Dermis microvascular lymphatic vessel endothelial cell (primary cell): ENCODE data around the gene KCTD16. TPM values are rescaled to one million over a fixed set of nuclear protein-coding genes. Genes with fewer than 3 reads are reported as not detected.

Experiments used
- DNase-seq, 2 donors: peaks; one replicate each; pipeline versions ENCODE4 v3.0.0 to v3.0.0-alpha.2; 2010; ENCODE audit warnings: low read depth in 2 of 2
- total RNA-seq: library from RNA; depleted of rRNA; stranded (reverse); fragments of >200 nt; gene quantifications from 2 replicates; pipeline ENCODE4 v1.2.1, GENCODE V29; 2014

KCTD16 gene
- total RNA-seq, 1 donor from 2014 or later: under 0.01 TPM

DNA sequence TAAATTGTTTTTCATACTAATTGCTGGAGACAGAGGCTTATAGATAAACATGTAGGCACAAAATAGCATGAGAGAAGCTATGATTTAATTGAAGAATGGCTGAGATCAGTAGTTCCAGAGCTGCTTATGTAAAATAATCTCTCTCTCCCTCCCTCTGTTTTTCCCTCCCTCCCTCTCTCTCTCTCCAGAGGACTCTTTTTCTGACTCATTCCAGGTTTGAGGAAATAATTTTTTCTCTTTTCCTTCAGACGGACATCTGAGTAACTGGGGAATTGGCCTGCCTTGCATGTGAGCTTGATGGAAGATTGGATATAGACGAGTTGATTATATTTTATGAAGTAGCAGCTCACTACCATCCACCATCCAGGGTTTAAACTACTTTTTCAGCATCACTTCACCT is 35.5 kb downstream of the KCTD16 start:
- no peak for DNase-seq

- DNase-seq: no peak
Measured at GRCh38 chr5:144207875-144208444, 37.3 kb downstream of the KCTD16 start.

DNA sequence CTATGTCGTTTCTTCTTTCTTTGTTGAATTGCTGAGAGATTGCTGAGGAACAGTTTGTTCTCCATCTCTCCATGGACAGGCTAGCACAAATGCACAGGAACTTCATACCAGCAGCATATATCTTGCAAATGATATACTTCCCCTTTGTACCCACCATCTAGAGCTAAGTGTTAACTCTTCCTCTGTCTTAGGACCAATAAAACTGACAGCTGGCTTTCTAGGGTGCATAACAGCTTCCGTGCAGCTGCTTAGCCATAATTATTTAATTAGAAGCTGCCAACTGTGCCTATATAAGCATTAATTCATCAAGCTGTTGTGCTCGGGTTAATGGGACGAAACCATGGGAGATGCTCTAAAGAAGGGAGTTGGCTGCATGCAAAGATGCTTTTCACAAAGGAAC is 38.7 kb downstream of the KCTD16 start:
- no peak for DNase-seq

GRCh38 chr5:144210655-144211054 is 40.0 kb downstream of the KCTD16 start:
- DNase-seq: no peak

GRCh38 chr5:144219869-144220268 is 49.2 kb downstream of the KCTD16 start:
- DNase-seq: no peak

DNA sequence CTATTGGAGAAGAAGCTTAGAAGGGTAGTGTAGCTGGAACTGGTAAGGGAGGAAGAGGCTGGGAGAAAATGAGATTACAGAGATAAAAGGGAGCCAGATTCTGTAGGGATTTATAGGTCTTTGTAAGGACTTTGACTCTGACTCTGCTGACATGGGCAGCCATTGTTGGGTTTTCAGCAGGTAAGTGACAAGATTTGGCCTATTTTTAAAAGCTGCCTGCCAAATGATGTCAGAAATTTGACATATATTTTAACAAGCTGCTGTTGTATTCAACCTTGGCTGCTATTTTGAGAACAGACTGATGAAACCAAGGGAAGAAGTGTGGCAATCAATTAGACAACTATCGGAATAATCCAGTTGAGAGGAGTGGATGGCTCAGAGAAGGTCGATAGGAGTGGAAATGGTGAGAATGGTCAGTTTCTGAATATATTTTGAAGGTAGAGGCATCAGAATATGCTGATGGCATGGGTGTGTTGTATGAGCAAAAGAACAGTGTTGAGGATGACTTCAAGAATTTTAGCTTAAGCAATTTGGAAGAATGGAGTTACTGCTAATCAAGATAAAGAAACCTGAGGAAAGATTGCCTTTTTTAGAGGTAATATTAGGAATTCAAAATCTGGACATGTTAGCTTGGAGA is 56.8 kb downstream of the KCTD16 start:
- DNase-seq: no peak

- DNase-seq: no peak
Measured at GRCh38 chr5:144230806-144231205, 60.1 kb downstream of the KCTD16 start.

DNA sequence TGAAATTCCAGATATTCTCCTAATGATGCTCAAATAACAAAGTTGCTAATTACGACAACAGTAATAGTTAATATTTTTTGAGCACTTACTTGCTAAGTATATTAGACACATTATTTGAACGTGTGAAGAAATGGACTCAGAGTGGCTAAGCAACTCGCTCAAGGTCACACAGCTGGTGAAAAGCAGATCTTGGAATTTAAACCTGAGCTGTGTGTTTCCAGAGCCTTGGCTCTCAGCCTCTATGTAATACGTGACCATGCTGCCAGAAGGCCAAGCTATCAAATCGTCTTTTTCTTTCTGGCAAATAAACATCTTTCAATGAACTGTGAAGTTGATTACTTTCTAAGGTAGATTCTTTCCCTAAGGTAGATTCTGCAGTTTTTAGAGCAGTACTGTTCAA is 61.6 kb downstream of the KCTD16 start:
- no peak for DNase-seq

GRCh38 chr5:144236499-144236898 is 65.8 kb downstream of the KCTD16 start:
- no peak for DNase-seq

- no peak for DNase-seq
Measured at GRCh38 chr5:144237851-144238250, 67.2 kb downstream of the KCTD16 start.

DNA sequence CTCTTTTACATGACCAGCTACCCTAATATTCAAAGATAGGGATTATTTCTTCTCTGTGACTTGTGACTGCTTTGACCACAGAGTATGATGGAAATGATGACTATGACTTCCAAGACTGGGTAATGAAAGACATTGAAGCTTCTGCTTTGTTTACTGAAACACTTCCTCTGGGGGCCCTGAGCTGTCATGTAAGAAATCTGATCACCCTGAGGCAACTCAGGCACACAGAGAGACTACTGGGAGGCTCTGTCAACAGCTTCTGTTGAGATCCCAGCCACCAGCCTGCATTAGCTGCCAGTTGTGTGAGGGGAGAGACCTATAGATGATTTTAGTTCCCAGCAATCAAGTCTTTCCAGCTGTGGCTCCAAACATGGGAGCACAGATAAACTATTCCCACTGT is 76.5 kb downstream of the KCTD16 start:
- DNase-seq: no peak

GRCh38 chr5:144248015-144248414 is 77.3 kb downstream of the KCTD16 start:
- DNase-seq: no peak

DNA sequence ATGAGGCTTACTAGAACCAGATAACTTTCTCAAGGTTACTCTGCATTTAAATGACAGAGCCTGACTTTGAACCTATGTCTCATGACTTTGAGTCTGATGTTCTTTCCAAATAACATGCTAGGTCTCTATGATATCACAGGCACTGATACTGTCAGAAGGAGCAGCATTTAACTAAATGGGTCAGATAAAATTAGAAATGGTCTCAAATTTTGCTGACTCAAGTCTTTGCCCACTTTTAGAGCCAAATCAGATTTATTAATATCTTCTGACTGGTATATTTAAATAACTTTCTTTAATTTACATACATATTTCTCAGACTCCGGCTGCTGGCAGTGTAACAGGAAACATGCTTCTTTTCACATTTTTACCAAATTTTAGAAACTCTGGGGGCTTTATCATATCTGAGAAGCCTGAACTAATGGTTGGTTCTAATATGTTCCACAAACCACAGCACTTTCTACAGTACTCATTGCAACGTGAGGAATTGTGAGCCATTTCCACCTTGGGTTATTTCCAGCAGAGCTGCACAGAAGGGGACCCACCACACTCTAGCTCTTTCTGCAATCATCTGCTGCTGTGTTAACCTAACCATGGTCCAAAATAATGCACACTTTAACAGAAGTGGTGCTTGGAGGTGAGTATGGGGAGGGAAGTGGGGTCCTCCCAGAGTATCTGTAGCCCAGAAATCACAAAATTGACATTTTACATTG is 79.2 kb downstream of the KCTD16 start:
- DNase-seq: no peak

DNA sequence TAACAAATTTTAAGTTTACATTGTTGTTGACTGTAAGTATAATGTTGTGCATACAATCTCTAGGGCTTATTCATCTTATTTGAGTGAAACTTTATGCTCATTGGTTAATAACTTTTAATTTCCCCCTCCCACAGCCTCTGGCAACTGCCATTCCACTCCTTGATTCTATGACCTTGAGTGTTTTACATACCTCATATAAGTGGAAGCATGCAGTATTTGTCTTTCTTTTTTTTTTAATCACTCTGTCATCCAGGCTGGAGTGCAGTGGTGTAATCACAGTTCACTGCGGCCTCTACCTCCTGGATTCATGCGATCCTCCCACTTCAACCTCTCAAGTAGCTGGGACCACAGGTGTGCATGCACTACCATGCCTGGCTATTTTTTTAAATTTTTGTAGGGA is 83.9 kb downstream of the KCTD16 start:
- DNase-seq: no peak

DNA sequence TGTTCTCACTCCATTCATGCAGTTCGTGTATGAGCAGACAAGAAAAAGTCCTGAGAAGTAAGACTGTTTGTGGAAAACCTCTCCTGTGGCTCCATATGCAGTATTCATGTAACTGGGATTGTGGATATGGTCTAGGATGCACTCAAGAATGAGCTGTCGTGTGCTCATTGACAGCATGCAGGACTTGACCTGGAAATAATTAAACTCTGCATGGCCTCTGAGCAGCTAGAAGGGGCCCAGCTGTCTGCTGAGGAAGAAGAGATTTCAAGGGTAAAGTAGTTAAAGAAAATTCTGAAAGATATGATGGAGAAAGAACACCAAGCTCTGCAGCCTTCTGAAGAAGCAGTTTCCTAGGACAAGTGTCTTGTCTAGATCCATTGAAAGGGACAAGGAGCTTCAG is 89.4 kb downstream of the KCTD16 start:
- DNase-seq: no peak

GRCh38 chr5:144265643-144266247 is 95.1 kb downstream of the KCTD16 start:
- DNase-seq: no peak

DNA sequence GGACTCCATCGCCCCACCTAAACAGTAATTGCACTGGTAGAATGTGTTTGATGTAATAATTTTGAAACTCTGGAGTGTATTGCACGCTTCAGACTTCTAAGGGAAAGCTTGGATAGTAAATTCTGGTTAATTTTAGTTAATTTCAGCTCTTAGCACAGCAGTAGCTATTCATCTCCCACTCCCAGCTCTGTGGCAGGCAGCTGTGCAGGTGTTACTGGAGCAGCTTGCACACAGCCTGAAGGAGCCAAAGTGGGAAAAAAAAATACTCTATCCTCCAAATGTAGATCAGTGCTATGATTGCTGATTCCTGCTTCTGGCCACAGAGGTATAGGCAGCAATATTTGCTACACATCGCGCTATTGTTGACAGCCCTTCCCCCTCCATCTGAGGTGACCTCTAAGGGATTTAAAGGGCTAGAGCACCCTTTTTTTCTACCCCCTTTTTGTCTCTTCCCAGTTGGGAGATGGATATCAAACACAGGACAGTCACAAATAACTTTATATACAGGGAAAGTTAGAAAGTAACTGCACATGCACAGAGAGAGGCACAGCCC is 97.4 kb downstream of the KCTD16 start:
- DNase-seq: no peak

DNA sequence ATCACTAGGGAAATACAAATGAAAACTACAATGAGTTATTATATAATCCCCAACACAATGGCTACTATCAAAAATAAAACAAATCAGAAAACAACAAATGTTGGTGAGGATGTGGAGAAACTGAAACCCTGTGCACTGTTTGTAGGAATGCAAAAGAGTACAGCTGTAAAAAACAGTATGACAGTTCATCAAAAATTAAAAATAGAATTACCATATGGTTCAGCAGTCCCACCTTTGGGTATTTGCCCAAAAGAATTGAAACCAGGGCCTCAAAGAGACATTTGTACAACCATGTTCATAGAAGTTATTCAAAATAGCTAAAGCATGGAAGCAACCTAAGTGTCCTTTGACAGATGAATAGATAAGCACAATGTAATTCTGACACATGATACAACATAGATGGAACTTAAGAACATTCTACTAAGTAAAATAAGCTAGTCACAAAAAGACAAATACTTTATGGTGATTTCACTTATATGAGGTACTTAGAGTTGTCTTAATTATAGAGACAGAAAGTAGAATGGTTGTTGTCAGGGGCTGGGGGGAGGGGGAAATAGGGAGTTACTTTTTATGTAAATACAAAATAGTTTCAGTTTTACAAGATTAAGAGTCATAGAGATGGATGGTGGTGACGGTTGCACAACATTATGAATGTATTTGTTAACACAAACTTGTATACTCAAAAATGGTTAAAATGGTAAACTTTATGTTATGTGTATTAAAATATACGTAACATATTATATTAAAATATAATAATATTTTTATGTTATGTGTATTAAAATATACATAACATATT is 102.8 kb downstream of the KCTD16 start:
- DNase-seq: no peak

- no peak for DNase-seq
Measured at GRCh38 chr5:144275329-144275728, 104.7 kb downstream of the KCTD16 start.

DNA sequence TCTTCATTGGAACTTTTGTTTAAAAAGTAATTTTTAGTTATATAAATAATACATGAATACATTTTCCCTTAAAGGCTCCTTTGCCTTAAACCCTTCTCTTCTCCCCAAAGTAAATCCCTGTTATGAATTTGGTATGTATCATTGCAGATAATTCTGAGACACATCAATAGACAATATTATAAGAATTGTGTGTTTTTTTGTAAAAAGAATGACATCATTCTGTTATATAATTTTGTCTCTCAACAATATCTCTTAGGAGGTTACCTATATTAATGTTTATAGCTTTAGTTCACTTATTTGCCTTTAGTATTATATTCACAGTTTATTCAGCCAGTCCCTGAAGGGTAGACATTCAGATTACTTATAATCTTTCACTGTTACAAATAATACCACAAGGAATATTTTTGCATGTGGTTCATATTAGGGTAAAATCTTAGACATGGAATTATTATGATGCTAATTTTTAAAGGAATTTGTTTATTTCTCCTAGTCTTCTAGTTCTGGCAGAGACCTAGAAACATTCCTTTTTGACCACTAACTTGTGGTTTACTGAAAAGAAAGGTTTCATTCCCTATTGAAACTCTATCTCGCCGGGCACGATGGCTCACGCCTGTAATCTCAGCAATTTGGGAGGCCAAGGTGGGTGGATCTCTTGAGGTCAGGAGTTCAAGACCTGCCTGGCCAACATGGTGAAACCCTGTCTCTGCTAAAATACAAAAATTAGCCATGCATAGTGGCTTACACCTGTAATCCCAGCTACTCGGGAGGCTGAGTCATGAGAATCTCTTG is 105.6 kb downstream of the KCTD16 start:
- DNase-seq: no peak

DNA sequence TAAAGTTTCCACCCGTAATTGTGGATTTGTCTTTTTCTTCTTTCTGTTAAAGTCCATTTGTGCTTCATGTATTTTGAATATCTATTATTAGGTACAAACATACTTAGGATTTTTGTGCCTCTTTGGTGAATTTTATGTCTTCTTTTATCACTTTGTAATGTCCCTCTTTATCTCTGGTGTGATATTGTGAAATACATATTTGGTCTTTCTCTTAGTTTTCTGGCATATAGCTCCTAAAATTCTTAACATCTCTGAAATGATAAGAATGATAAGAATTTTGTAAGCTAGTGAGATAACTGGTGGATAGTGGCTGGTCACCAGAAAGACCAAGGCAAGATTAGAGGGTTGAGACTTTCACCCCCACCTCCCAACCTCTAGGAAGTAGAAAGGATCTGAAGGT is 111.1 kb downstream of the KCTD16 start:
- no peak for DNase-seq
